Smooth muscle cell of the brain vasculature (primary cell): ENCODE measurements around the gene NXPH3.

Source experiments
- DNase-seq: peaks from one replicate; pipeline ENCODE4 v3.0.0-alpha.2; 2012; ENCODE audit warnings: low read depth, low spot score

Gene NXPH3

GRCh38 chr17:49592263-49592662, 16.6 kb downstream of the NXPH3 start:
- no peak for DNase-seq

- DNase-seq = no peak
Measured at GRCh38 chr17:49595328-49595727, 19.7 kb downstream of the NXPH3 start.

- no peak for DNase-seq
Measured at GRCh38 chr17:49595980-49596379, 20.3 kb downstream of the NXPH3 start.

GRCh38 chr17:49596613-49597244, 21.1 kb downstream of the NXPH3 start:
- DNase-seq = no peak

GRCh38 chr17:49597436-49597835, 21.8 kb downstream of the NXPH3 start:
- no peak for DNase-seq

- DNase-seq = no peak
Measured at GRCh38 chr17:49597928-49598655, 22.4 kb downstream of the NXPH3 start.

GRCh38 chr17:49598918-49599317, 23.2 kb downstream of the NXPH3 start:
- no peak for DNase-seq

- no peak for DNase-seq
Measured at GRCh38 chr17:49600949-49601348, 25.3 kb downstream of the NXPH3 start.

GRCh38 chr17:49602783-49603182, 27.1 kb downstream of the NXPH3 start:
- no peak for DNase-seq

- DNase-seq = no peak
Measured at GRCh38 chr17:49603238-49603637, 27.6 kb downstream of the NXPH3 start.

- DNase-seq = no peak
Measured at GRCh38 chr17:49603720-49604119, 28.0 kb downstream of the NXPH3 start.

GRCh38 chr17:49604314-49604869, 28.7 kb downstream of the NXPH3 start:
- DNase-seq = no peak

GRCh38 chr17:49610883-49611584, 35.4 kb downstream of the NXPH3 start:
- DNase-seq = no peak

- DNase-seq = no peak
Measured at GRCh38 chr17:49612726-49613125, 37.1 kb downstream of the NXPH3 start.

GRCh38 chr17:49613182-49613800, 37.6 kb downstream of the NXPH3 start:
- DNase-seq = no peak

GRCh38 chr17:49616086-49616485, 40.4 kb downstream of the NXPH3 start:
- DNase-seq = no peak

GRCh38 chr17:49616601-49617131, 41.0 kb downstream of the NXPH3 start:
- DNase-seq = no peak

GRCh38 chr17:49618028-49618611, 42.4 kb downstream of the NXPH3 start:
- DNase-seq = no peak

GRCh38 chr17:49621420-49621819, 45.7 kb downstream of the NXPH3 start:
- no peak for DNase-seq

GRCh38 chr17:49621946-49622529, 46.4 kb downstream of the NXPH3 start:
- DNase-seq = no peak

GRCh38 chr17:49624896-49625295, 49.2 kb downstream of the NXPH3 start:
- no peak for DNase-seq
